Measurements from ENCODE around the gene ELOVL2. TPM values are rescaled to one million over a fixed set of nuclear protein-coding genes. Genes with fewer than 3 reads are reported as not detected.

ELOVL2 gene
- total and polyA plus RNA-seq, 2 donors (not counting 1 experiment from before 2014, with no cell fraction given), result not detected

GRCh38 chr6:10981409-10981808, 62.7 kb downstream of the ELOVL2 start:
- no peak overlapping the region for H3K27ac Mint-ChIP-seq
- H3K4me1 Mint-ChIP-seq, result no peaks in the 10 kb centered on the region
- DNase-seq (no peak), ATAC-seq (ENCODE audit: low read depth) (no peak)
- Histone ChIP-seq H3K4me1 (ENCODE audit: control insufficient read depth in 2 of 2, insufficient read depth in 2 of 2, low read length in 2 of 2) (no peaks in the 10 kb centered on the region), H3K9me3 (ENCODE audit: control extremely low read depth in 1 of 3, control insufficient read depth in 2 of 3, insufficient read depth in 1 of 3, low read length in 2 of 3) (no peaks in the 10 kb centered on the region), H3K27ac (ENCODE audit: low read length in 2 of 2) (no peak overlapping the region), H4K20me1 (ENCODE audit: control insufficient read depth, insufficient read depth, low read length, poor library complexity, severe bottlenecking) (no peaks in the 10 kb centered on the region), H3K4me3 (ENCODE audit: control extremely low read depth in 1 of 5, extremely low read depth in 1 of 5, insufficient read depth in 1 of 5, low read depth in 2 of 5, low read length in 4 of 5) (no peak overlapping the region), H2AFZ (ENCODE audit: insufficient read depth, low read depth, low read length, poor library complexity, severe bottlenecking) (no peak overlapping the region), H3K4me2 (replicated peaks; ENCODE audit: low read depth, low read length, poor library complexity, severe bottlenecking) (no peak overlapping the region), H3K79me2 (ENCODE audit: control insufficient read depth, insufficient read depth, low read length) (no peaks in the 10 kb centered on the region), H3K9ac (ENCODE audit: low read length) (no peak overlapping the region), H3K27me3 (replicated peaks in 1 of 4; ENCODE audit: control extremely low read depth in 1 of 4, control insufficient read depth in 3 of 4, insufficient read depth in 4 of 4, low read length in 3 of 4) (no peaks in the 10 kb centered on the region), H3K36me3 (replicated peaks in 1 of 2; ENCODE audit: control extremely low read depth in 1 of 2, control insufficient read depth in 1 of 2, extremely low read depth in 1 of 2, insufficient read depth in 2 of 2, low read length in 1 of 2) (no peaks in the 10 kb centered on the region)
- TF ChIP-seq EZH2 (IDR thresholded peaks at IDR 0.05; ENCODE audit: borderline replicate concordance, insufficient read depth, low read depth, low read length, poor library complexity, severe bottlenecking), result no peak
- TF ChIP-seq CTCF (IDR thresholded peaks at IDR 0.05), result no peak
- POLR2A ChIA-PET, result no interaction called here
- peaks cover 19% of the 10 kb centered on the region for H3K27me3 Mint-ChIP-seq
- no peak overlapping the region for H3K4me3 Mint-ChIP-seq
- intact Hi-C loops (cut with micrococcal nuclease), result no loop called here
- CTCF ChIA-PET, result no interaction called here
- H3K9me3 Mint-ChIP-seq (ENCODE audit: insufficient read depth), result no peaks in the 10 kb centered on the region
- WGBS (ENCODE audit: insufficient coverage), result 90% methylated on average over 1 of the region's 1 CpG

- no peak overlapping the region for H3K4me3 ChIP-seq (ENCODE audit: control extremely low read depth in 1 of 5, extremely low read depth in 1 of 5, insufficient read depth in 1 of 5, low read depth in 2 of 5, low read length in 4 of 5)
- no peaks in the 10 kb centered on the region for H3K36me3 ChIP-seq (replicated peaks in 1 of 2; ENCODE audit: control extremely low read depth in 1 of 2, control insufficient read depth in 1 of 2, extremely low read depth in 1 of 2, insufficient read depth in 2 of 2, low read length in 1 of 2)
- no peaks in the 10 kb centered on the region for H3K9me3 Mint-ChIP-seq (ENCODE audit: insufficient read depth)
- H3K9ac ChIP-seq (ENCODE audit: low read length), result no peak overlapping the region
- ChIA-PET POLR2A (no interaction called here), CTCF (no interaction called here)
- no peaks in the 10 kb centered on the region for H3K9me3 ChIP-seq (ENCODE audit: control extremely low read depth in 1 of 3, control insufficient read depth in 2 of 3, insufficient read depth in 1 of 3, low read length in 2 of 3)
- ATAC-seq (ENCODE audit: low read depth) (no peak), DNase-seq (no peak)
- H2AFZ ChIP-seq (ENCODE audit: insufficient read depth, low read depth, low read length, poor library complexity, severe bottlenecking), result no peak overlapping the region
- no peaks in the 10 kb centered on the region for H3K79me2 ChIP-seq (ENCODE audit: control insufficient read depth, insufficient read depth, low read length)
- no peaks in the 10 kb centered on the region for H3K4me1 Mint-ChIP-seq
- no peak overlapping the region for H3K4me3 Mint-ChIP-seq
- H3K27me3 ChIP-seq (replicated peaks in 1 of 4; ENCODE audit: control extremely low read depth in 1 of 4, control insufficient read depth in 3 of 4, insufficient read depth in 4 of 4, low read length in 3 of 4), result no peaks in the 10 kb centered on the region
- intact Hi-C loops (cut with micrococcal nuclease), result no loop called here
- H3K4me2 ChIP-seq (replicated peaks; ENCODE audit: low read depth, low read length, poor library complexity, severe bottlenecking), result no peak overlapping the region
- WGBS (ENCODE audit: insufficient coverage), result no CpG with 5 or more reads among the region's 1 CpG
- H3K27ac Mint-ChIP-seq, result no peak overlapping the region
- no peaks in the 10 kb centered on the region for H4K20me1 ChIP-seq (ENCODE audit: control insufficient read depth, insufficient read depth, low read length, poor library complexity, severe bottlenecking)
- no peaks in the 10 kb centered on the region for H3K4me1 ChIP-seq (ENCODE audit: control insufficient read depth in 2 of 2, insufficient read depth in 2 of 2, low read length in 2 of 2)
- H3K27ac ChIP-seq (ENCODE audit: low read length in 2 of 2), result no peak overlapping the region
- no peak for TF ChIP-seq CTCF (IDR thresholded peaks at IDR 0.05)
- no peak for TF ChIP-seq EZH2 (IDR thresholded peaks at IDR 0.05; ENCODE audit: borderline replicate concordance, insufficient read depth, low read depth, low read length, poor library complexity, severe bottlenecking)
- H3K27me3 Mint-ChIP-seq, result peaks cover 19% of the 10 kb centered on the region
Measured at GRCh38 chr6:10979603-10980002, 64.5 kb downstream of the ELOVL2 start.

Data from B cell (primary cell).